HG03139 (cell line): ENCODE measurements around the gene TRMT61B.
A peak's percentile ranks its signal among the peaks of the same experiment; 100 is the strongest.

Source experiments
- ATAC-seq: cut with Tn5 transposase; IDR thresholded peaks from one replicate; pipeline ENCODE4 v1.9.1; 2021; ENCODE audit not compliant: unreplicated experiment

TRMT61B gene

DNA sequence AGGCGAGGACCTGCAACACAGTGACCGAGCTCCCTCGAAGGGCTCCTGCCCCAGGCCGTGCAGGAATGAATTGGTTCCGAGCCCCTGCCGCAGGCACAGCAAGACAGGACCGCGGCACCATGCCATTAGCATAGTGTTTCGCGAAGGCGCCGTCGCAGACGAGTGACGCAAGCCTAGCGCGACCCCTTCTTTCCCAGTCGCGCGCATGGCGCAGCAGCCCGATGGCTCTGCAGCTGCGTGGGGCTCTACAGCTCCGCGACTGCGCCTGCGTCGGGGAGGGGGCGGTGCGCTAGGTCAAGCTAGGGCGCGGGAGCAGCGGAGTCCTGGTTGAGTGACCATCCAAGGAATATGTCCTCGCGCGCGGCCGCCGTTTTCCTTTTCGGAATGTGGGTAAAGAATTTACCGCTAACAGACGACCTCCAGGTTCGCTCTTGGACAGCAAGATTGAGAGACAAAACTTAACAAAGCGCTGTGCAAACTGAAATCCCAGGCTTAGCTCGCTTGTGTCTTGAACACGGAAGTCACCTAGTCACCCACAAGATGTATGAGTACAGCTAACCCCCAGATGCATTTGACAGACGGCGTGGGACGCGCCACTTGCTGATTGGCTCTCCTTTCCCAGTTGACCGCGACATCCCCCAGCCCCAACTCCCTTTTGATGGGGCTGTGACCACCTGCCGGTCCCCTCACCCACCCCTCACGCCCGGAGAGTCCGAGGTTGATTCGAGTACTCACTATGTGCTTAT is at the start of gene TRMT61B:
Gene TRMT61B (minus strand): TSS at position 164 of the 746 bp plus-strand sequence. CDS start 32 bp downstream, at position 132.
- peak; percentile 88 for ATAC-seq

DNA sequence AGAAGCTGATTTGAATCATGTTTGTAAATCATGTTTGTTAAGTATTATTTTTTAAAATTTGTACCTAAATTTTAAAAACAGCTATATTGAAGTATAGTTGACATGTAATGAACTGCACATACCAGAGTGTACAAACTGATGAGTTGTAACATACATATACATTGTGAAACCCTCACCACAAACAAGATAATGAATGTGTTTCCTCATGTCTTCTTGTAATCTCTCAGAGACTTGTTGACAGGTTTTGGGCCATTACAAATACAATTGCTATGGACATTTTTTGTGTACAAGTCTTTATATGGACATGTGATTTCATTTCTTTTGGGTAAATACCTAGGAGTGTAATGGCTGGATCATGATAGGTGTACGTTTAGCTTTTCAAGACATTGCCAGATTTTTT is 45.8 kb upstream of the TRMT61B start:
- no peak for ATAC-seq

DNA sequence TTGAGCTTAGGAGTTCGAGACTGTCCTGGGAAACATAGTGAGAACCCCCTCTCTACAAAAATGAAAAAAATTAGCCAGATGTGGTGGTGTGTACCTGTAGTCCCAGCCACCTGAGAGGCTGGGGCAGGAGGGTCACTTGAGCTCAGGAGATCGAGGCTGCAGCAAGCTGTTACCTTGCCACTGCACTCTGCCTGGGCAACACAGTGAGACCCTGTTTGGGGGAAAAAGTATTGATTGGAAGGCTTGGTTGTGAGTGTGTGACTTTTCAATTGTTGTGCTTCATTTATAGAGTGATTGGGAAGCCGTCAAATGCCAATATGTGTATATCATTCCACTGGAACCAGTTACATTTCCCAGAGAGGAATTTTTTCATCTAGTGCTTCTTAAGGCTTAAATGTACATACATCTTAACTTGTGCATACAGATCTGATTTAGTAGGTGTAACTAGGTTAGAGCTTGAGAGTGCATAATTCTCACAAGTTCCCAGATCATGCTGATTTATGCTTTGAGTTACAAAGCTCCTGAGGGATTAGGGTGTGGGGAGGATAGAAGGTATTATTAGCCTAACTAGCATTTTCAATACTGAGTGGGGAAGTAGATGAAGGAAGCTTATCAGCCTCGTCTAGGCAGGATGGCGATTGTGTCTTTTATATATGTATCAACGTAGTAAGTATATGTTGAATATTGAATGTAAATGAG is 39.7 kb upstream of the TRMT61B start:
- no peak for ATAC-seq

GRCh38 chr2:28908172-28908571 is 38.1 kb upstream of the TRMT61B start:
- no peak for ATAC-seq

DNA sequence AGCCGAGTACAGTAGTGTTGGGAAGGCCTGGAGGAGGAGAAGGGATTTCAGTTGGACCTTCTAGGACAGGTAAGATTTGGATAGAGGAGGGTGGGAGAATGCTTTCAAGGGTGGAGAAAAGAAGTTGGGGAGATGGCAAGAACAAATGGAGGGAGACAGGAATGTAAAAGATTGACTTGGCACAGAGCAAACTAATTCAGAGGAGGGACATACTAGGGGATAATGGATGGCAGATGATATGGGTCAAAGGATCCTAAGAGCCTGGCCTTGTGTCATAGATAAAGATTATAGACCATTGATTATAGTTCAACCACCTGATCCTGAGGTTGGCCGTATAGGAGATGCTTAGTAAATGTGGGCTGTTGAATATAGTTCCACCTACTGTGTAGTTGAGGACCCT is 36.7 kb upstream of the TRMT61B start:
- ATAC-seq: no peak

DNA sequence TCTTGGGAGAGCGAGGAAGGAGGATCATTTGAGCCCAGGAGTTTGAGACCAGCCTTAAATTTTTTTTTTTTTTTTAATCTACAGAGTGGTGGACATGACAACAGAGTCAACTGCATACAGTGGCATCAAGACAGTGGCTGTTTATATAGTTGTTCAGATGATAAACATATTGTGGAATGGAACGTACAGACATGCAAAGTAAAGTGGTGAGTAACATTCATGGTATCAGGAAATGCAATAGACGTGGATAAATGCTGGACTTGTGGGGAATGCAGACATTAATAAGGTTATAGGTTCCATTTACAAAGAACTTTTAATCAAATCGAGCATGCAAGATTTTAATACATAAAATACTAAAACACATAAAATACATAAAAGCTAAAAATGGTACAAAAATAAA is 36.3 kb upstream of the TRMT61B start:
- no peak for ATAC-seq

GRCh38 chr2:28905533-28905932 is 35.4 kb upstream of the TRMT61B start:
- no peak for ATAC-seq

DNA sequence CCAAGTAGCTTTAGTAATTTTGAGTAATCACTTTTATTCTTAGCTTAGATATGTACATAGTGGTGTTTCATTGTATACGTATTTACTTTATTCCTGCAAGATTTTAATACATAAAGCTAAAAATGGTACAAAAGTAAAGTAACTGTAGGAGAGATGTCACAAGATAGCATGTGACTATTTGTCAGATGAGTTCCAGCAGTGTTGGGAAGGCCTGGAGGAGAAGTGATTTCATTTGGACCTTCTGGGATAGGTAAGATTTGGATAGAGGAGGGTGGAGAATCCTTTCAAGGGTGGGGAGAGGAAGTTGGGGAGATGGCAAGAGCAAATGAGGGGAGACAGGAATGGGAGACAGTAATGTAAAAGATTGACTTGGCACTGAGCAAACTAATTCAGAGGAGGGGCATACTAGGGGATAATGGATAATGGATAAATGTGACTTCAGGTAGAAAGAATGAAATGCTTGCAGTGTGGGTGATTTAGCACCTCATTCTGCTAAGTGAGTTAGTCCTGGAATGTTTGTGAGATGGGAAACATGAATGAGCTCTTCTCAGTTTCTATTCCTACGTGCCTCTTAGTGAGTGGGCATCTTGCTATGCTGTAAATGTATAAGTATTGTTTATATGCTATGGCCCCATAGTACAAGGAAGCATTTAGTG is 34.8 kb upstream of the TRMT61B start:
- ATAC-seq: no peak

- no peak for ATAC-seq
These were observed 34.2 kb upstream of the TRMT61B start for GRCh38 chr2:28904295-28904694.

DNA sequence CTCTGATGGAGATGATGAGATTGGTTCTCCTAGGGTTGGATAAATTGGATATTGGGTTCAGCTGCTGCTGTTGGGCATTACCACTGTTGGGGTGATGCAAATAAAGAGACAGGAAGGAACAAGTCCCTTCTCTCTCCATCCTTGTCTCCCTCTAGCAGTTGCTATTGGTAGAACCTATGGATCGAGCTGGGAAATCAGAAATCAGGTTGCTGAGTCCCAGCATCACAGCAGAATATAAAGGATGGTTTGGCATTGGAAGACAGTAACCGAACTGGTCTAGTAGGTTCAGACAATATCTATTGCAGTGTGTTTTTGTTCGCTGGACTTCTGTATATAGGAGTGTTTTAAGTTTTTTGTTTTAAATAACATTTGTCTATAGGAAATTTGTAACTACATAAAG is 32.5 kb upstream of the TRMT61B start:
- no peak for ATAC-seq

DNA sequence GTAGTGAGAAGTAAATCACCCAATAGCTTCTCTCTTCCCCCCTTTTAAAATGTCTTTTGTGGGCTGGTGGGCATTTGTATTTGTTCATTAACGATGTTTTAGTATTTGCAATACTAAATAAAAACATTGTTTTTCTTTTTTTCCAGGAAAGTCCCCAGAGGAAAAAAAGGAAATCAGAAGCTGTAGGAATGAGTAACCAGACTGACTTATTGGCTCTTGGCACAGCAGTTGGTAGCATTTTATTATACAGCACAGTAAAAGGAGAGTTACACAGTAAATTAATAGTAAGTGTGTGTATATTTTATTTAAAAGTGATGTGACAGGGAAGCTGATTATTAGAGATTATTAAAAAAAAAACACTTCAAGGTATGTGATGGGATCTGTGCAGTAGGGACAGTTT is 31.7 kb upstream of the TRMT61B start:
- no peak for ATAC-seq

DNA sequence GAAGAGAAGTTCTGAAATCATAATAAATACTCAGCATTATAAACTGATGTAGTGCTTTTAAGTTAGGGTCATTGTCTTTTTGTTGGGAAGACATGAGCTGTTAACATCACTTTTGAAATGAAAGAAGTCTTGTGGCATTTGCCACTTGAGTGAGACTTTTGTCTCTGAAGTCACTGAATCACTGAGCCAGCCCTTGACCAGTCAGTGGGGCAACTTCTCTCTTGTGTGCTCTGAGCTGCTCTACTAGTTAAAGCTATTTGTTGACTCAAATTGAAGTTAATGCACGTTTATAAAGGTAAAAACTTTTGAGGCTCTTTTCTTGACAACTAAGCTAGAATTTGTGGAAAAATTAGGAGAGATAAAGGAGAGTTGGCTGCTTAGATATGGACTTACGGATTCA is 31.1 kb upstream of the TRMT61B start:
- no peak for ATAC-seq

GRCh38 chr2:28898048-28898447 is 27.9 kb upstream of the TRMT61B start:
- no peak for ATAC-seq

GRCh38 chr2:28896906-28897305 is 26.8 kb upstream of the TRMT61B start:
- ATAC-seq: no peak

DNA sequence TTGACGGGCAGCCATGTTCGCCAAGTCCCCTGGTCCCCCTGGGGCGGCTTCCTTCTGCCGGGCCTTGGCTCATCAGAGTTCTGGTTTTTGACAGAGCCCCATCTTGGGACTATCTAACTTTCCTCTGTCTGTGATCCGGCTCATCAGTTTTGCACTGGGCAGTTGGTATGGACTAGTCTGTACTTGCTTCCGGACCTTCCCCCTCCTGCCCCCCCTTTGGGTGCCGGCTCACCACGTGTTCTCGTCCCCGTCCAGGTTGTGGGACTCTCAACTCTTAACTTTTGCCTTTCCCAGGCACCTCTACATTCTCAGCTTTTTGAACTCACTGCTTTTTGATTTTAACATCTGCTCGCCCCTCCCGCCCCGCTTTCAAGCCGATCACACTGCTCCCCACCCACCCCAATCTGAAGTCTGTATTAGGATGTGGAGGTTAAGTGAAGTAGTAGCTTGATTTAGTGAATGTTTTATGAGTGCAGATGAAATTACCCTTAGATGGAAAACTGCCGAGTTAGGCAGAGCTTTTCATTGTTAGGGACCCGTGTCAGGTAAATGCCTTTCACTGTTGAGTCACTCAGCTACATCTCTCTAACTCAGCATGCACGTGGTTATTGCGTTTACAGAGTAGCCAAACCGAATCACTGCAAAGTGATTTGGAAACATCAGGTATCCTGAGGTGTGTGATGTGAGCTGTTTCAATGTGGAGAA is 25.2 kb upstream of the TRMT61B start:
- ATAC-seq: peak; percentile 19

GRCh38 chr2:28894470-28895188 is 24.5 kb upstream of the TRMT61B start, which contains the start of gene WDR43:
Gene WDR43 (plus strand): TSS chr2:28894667. CDS start chr2:28894699, 32 bp downstream.
- peak; percentile 89 for ATAC-seq

DNA sequence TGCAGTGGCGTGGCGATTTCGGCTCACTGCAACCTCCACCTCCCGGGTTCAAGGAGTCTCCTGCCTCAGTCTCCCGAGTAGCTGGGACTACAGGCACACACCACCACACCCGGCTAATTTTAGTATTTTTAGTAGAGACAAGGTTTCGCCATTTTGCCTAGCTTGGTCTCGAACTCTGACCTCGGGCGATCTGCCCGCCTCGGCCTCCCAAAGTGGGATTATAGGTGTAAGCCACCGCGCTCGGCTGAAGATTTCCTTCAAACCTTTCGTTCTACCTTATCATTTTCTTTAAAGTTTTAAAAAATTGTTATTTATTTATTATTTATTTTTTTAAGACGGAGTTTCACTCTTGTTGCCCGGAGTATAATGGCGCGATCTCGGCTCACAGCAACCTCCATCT is 23.4 kb upstream of the TRMT61B start:
- ATAC-seq: no peak

GRCh38 chr2:28880193-28880592 is 10.1 kb upstream of the TRMT61B start:
- ATAC-seq: no peak

GRCh38 chr2:28871620-28872019 is 1.5 kb upstream of the TRMT61B start:
- ATAC-seq: no peak

DNA sequence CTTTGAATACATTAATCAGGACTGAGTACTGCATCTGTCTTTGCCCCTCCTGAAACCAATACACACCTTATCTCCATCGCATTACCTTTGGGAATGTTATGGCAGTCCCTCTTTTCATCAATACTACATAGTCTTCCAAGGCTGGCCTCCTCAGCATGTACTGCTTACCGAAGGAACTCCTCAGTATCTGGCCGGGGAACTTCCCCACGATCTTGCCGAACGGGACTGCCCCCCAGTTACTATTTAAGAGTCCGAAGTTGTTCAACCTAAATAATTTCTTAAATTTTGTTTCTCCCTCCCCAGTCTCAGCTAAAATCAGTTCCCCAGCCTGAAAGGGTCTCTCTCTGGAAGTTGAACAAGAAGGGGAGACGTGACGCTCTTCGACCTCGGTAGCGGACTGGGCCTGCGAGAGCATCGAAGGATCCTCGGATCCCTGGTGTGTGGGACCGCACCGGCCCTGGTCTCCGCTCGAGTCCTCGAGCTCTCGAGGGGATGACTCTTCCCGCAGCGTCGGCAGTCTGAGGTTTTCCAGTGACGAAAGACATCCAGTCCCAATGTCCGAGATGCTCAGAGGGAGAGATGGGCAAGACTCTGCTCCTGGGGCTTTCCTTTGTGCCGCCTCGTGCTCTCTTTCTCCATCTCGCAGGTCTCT is 489 bp downstream of the TRMT61B start:
- ATAC-seq: peak; percentile 20
